Keratinocyte (primary cell): ENCODE data around the gene LRBA.

Source experiments
- EZH2 ChIP-seq: IDR thresholded peaks from one replicate; pipeline ENCODE4 v1.6.1; 2012; ENCODE audit warnings: inconsistent platforms, mild to moderate bottlenecking, low read length, moderate library complexity
- TF ChIP-seq, protein P1 (sequence below), 3 experiments: IDR thresholded peaks in 1 of 3; conservative IDR thresholded peaks in 1 of 3; optimal IDR thresholded peaks in 1 of 3; 2 replicates in 2 of 3; 3 replicates in 1 of 3; pipeline versions ENCODE3 to v1.5.1; 2011; ENCODE audit warnings: low read length in 3 of 3, mild to moderate bottlenecking in 3 of 3, moderate library complexity in 2 of 3, control low read depth in 1 of 3, inconsistent platforms in 1 of 3; ENCODE audit not compliant: insufficient read depth in 2 of 3; ENCODE audit errors: extremely low read depth in 1 of 3

DNA sequence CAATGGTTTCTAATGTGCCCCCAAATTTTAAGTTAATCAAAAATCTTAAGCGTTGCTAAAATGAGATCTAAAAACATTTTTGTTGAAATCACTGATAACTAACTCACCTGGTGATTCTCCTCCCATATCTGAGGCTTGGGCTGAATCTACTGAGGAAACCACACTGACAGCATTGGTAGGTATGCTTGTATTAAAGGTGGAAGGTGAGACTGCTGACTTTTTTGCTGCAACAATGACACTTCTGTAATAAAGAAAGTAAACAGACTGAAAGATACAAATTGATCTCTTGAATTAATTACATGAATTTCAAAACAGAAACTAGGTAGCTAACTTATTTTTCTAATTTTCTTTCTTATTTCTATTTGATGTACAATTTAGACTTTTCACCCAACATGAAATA, 198.1 kb downstream of the LRBA start:
- TF ChIP-seq, protein P1, sequence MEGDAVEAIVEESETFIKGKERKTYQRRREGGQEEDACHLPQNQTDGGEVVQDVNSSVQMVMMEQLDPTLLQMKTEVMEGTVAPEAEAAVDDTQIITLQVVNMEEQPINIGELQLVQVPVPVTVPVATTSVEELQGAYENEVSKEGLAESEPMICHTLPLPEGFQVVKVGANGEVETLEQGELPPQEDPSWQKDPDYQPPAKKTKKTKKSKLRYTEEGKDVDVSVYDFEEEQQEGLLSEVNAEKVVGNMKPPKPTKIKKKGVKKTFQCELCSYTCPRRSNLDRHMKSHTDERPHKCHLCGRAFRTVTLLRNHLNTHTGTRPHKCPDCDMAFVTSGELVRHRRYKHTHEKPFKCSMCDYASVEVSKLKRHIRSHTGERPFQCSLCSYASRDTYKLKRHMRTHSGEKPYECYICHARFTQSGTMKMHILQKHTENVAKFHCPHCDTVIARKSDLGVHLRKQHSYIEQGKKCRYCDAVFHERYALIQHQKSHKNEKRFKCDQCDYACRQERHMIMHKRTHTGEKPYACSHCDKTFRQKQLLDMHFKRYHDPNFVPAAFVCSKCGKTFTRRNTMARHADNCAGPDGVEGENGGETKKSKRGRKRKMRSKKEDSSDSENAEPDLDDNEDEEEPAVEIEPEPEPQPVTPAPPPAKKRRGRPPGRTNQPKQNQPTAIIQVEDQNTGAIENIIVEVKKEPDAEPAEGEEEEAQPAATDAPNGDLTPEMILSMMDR (optimal IDR thresholded peaks at IDR 0.05 in 1 of 3, IDR thresholded peaks at IDR 0.05 in 1 of 3, conservative IDR thresholded peaks at IDR 0.05 in 1 of 3; ENCODE audit: extremely low read depth in 1 of 3, insufficient read depth in 2 of 3, low read length in 3 of 3), result no peak
- no peak for TF ChIP-seq EZH2
